Measurements from ENCODE around the gene CNGA2.

- no peak for TF ChIP-seq POLR2A (IDR thresholded peaks at IDR 0.05; ENCODE audit: low read length)
- TF ChIP-seq GATA1 (IDR thresholded peaks at IDR 0.05; ENCODE audit: low read depth, low read length), result no peak
Observed at GRCh38 chrX:151750511-151750910, 16.0 kb downstream of the CNGA2 start.

All from erythroblast (primary cell).